GM21529 (cell line): ENCODE data around the gene C5AR2.
"Not testable (repeated sequence)": the region's sequence is repeated elsewhere in the genome, so short reads cannot be mapped to it uniquely, and the experiment has no call there.

Source experiments
- ATAC-seq: cut with Tn5 transposase; IDR thresholded peaks from one replicate; pipeline ENCODE4 v1.9.1; 2021; ENCODE audit not compliant: unreplicated experiment

Gene C5AR2

GRCh38 chr19:47358936-47359335, 27.0 kb downstream of the C5AR2 start:
- no peak for ATAC-seq

GRCh38 chr19:47362321-47362720, 30.3 kb downstream of the C5AR2 start:
- ATAC-seq: no peak

GRCh38 chr19:47363758-47364531, 32.0 kb downstream of the C5AR2 start:
- no peak for ATAC-seq

- not testable (repeated sequence) for ATAC-seq
These were observed 33.5 kb downstream of the C5AR2 start for GRCh38 chr19:47365455-47365854.

GRCh38 chr19:47370045-47370611, 38.2 kb downstream of the C5AR2 start:
- ATAC-seq: no peak

GRCh38 chr19:47371261-47371660, 39.3 kb downstream of the C5AR2 start:
- no peak for ATAC-seq

GRCh38 chr19:47372603-47373002, 40.6 kb downstream of the C5AR2 start:
- no peak for ATAC-seq

GRCh38 chr19:47373246-47374240, 41.6 kb downstream of the C5AR2 start:
- ATAC-seq: no peak

GRCh38 chr19:47374876-47375693, 43.1 kb downstream of the C5AR2 start:
- no peak for ATAC-seq

- no peak for ATAC-seq
These were observed 44.0 kb downstream of the C5AR2 start for GRCh38 chr19:47375694-47376588.

GRCh38 chr19:47376589-47377144, 44.7 kb downstream of the C5AR2 start:
- no peak for ATAC-seq

- ATAC-seq: no peak
These were observed 45.3 kb downstream of the C5AR2 start for GRCh38 chr19:47377208-47377701.

GRCh38 chr19:47377801-47378200, 45.8 kb downstream of the C5AR2 start:
- no peak for ATAC-seq

- ATAC-seq: no peak
These were observed 46.3 kb downstream of the C5AR2 start for GRCh38 chr19:47378246-47378645.

GRCh38 chr19:47379381-47379938, 47.5 kb downstream of the C5AR2 start:
- ATAC-seq: no peak

- ATAC-seq: no peak
These were observed 48.6 kb downstream of the C5AR2 start for GRCh38 chr19:47380559-47380958.

- no peak for ATAC-seq
These were observed 49.1 kb downstream of the C5AR2 start for GRCh38 chr19:47381121-47381520.

- no peak for ATAC-seq
These were observed 49.8 kb downstream of the C5AR2 start for GRCh38 chr19:47381653-47382279.
